Measurements from ENCODE around the gene UBE2R2. TPM values are rescaled to one million over a fixed set of nuclear protein-coding genes. Genes with fewer than 3 reads are reported as not detected.
"Not testable (repeated sequence)": the region's sequence is repeated elsewhere in the genome, so short reads cannot be mapped to it uniquely, and the experiment has no call there.

Gene UBE2R2
- total RNA-seq, 2 donors from 2014 or later: 66.4 to 74.4 TPM

DNA sequence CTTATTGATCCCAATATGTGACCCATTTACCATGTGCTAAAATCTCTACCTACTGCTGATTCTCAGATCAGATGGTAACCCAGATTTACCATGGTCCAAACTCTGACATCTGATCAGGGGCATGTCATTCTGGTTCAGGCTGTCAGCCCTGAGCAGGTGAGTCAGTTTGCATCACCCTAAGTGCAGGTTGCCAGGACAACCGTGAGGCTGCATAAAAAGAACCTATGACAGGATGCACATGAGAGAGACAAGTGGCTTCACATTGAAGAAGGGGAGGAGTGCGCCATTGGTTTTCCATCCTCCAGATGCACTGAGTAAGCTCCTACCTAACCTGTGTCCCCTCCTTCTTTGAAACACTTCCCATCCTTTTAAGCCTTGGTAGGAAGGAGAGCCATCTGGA is 22.4 kb upstream of the UBE2R2 start:
- Mint-ChIP-seq H3K4me1 (peaks cover 16% of the 10 kb centered on the region), H3K27me3 (ENCODE audit: insufficient read depth) (peaks cover 45% of the 10 kb centered on the region)

DNA sequence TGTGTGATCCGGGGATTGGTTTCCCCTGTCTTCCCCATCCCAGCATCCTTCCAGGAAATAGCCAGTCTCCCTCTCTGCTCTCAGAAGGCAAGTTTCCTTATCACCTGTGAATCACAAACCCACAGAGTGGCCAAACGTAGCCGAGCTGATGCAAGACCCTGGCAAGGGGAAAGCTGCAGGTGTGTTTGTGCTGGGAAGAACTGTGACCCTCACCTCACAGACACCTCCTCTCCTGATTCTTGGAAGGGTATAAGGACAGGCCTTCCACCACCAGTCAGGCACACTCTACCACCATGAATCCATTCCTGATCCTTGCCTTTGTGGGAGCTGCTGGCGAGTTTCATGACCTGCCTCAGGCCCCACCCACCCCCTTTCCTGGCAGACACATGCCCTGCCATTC is 21.7 kb upstream of the UBE2R2 start, which contains the start of gene PRSS3:
TSS of gene PRSS3 (plus strand) at position 281 of the 400 bp plus-strand sequence. CDS start at position 294, 13 bp downstream.
- H3K36me3 Mint-ChIP-seq (ENCODE audit: low read depth): no peaks in the 10 kb centered on the region
- Histone ChIP-seq H3K9me3 (ENCODE audit: control insufficient read depth, low read length) (no peaks in the 10 kb centered on the region), H3K27me3 (ENCODE audit: control insufficient read depth, insufficient read depth, low read length, poor library complexity, severe bottlenecking) (peaks cover 27% of the 10 kb centered on the region), H3K9ac (ENCODE audit: extremely low read depth, low read length, poor library complexity, severe bottlenecking) (no peak within 1 kb of the TSS), H3K36me3 (ENCODE audit: control insufficient read depth, insufficient read depth, low read length) (no peaks in the 10 kb centered on the region), H3K4me1 (ENCODE audit: control insufficient read depth, insufficient read depth, low read length) (no peaks in the 10 kb centered on the region), H3K27ac (ENCODE audit: low read depth, low read length) (no peak within 1 kb of the TSS), H3K4me3 (ENCODE audit: low read length) (no peak within 1 kb of the TSS)
- no peak within 1 kb of the TSS for H3K4me3 Mint-ChIP-seq
- H3K27ac Mint-ChIP-seq: peak within 1 kb of the TSS; percentile 7
- TF ChIP-seq, protein P1, sequence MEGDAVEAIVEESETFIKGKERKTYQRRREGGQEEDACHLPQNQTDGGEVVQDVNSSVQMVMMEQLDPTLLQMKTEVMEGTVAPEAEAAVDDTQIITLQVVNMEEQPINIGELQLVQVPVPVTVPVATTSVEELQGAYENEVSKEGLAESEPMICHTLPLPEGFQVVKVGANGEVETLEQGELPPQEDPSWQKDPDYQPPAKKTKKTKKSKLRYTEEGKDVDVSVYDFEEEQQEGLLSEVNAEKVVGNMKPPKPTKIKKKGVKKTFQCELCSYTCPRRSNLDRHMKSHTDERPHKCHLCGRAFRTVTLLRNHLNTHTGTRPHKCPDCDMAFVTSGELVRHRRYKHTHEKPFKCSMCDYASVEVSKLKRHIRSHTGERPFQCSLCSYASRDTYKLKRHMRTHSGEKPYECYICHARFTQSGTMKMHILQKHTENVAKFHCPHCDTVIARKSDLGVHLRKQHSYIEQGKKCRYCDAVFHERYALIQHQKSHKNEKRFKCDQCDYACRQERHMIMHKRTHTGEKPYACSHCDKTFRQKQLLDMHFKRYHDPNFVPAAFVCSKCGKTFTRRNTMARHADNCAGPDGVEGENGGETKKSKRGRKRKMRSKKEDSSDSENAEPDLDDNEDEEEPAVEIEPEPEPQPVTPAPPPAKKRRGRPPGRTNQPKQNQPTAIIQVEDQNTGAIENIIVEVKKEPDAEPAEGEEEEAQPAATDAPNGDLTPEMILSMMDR (conservative IDR thresholded peaks at IDR 0.05): no peak
- DNase-seq: no peak
- peaks cover 2% of the 10 kb centered on the region for H3K9me3 Mint-ChIP-seq
- 55 to 75% methylated on average over 3 to 4 of the region's 4 CpGs for WGBS, 2 experiments (ENCODE audit: insufficient coverage in 1 of 2, insufficient read length in 1 of 2)
- peaks cover 16% of the 10 kb centered on the region for H3K4me1 Mint-ChIP-seq
- peaks cover 49% of the 10 kb centered on the region for H3K27me3 Mint-ChIP-seq (ENCODE audit: insufficient read depth)

More for the DNA sequence above, 22.4 kb upstream of the UBE2R2 start:
- H3K27ac ChIP-seq (ENCODE audit: low read depth, low read length): no peak overlapping the region
- no peaks in the 10 kb centered on the region for H3K4me1 ChIP-seq (ENCODE audit: control insufficient read depth, insufficient read depth, low read length)
- no peaks in the 10 kb centered on the region for H3K36me3 Mint-ChIP-seq (ENCODE audit: low read depth)
- H3K9me3 Mint-ChIP-seq: peaks cover 2% of the 10 kb centered on the region
- no peak overlapping the region for H3K9ac ChIP-seq (ENCODE audit: extremely low read depth, low read length, poor library complexity, severe bottlenecking)
- no peaks in the 10 kb centered on the region for H3K36me3 ChIP-seq (ENCODE audit: control insufficient read depth, insufficient read depth, low read length)
- DNase-seq: no peak
- H3K4me3 Mint-ChIP-seq: no peak overlapping the region
- H3K27ac Mint-ChIP-seq: no peak overlapping the region
- H3K9me3 ChIP-seq (ENCODE audit: control insufficient read depth, low read length): no peaks in the 10 kb centered on the region
- TF ChIP-seq, protein P1 (conservative IDR thresholded peaks at IDR 0.05): no peak
- 87 to 100% methylated on average over 2 of the region's 2 CpGs for WGBS, 2 experiments (ENCODE audit: insufficient coverage in 1 of 2, insufficient read length in 1 of 2)
- H3K27me3 ChIP-seq (ENCODE audit: control insufficient read depth, insufficient read depth, low read length, poor library complexity, severe bottlenecking): peaks cover 27% of the 10 kb centered on the region
- no peak overlapping the region for H3K4me3 ChIP-seq (ENCODE audit: low read length)

DNA sequence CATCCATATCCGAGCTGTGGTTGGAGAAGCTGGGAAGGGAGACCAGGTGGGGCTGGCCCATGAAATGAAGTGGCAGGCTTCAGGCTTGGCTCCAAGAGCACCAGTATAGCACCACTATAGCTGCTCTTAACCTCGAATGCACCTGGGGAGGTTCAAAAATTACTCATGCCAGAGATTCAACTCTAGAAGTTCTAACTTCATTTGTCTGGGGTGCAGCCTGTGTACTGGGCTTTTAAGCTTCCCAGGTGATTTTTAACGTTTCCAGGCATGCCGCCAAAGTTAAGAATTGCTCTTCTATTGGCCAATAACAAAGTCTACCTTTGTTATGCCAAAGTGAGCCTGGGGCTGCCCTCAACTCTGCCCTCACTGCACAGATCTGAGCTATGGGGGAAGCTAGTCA is 21.1 kb upstream of the UBE2R2 start:
- TF ChIP-seq, protein P1 (conservative IDR thresholded peaks at IDR 0.05): no peak
- H3K27ac Mint-ChIP-seq: peak overlapping the region; percentile 7
- peaks cover 16% of the 10 kb centered on the region for H3K4me1 Mint-ChIP-seq

DNA sequence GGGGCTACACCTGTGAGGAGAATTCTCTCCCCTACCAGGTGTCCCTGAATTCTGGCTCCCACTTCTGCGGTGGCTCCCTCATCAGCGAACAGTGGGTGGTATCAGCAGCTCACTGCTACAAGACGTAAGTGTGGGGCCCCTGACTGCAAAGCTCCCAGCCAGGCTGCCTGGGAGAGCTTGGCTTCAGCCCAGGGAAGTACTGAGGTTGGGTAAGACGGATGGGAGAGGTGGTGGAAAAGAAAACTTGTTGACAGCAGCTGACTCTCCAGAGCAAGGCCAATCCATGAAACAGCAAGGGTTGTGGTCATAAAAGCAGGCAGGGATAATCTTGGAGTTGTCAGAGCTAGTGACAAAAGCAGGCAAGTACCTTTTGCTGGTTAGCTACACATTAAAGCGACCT is 20.3 kb upstream of the UBE2R2 start:
- H3K4me3 Mint-ChIP-seq; DNase-seq; H3K27ac ChIP-seq (ENCODE audit: low read depth, low read length); H3K9me3 Mint-ChIP-seq; H3K4me1 ChIP-seq (ENCODE audit: control insufficient read depth, insufficient read depth, low read length); H3K4me3 ChIP-seq (ENCODE audit: low read length); H3K36me3 Mint-ChIP-seq (ENCODE audit: low read depth); H3K9me3 ChIP-seq (ENCODE audit: control insufficient read depth, low read length); H3K36me3 ChIP-seq (ENCODE audit: control insufficient read depth, insufficient read depth, low read length); H3K9ac ChIP-seq (ENCODE audit: extremely low read depth, low read length, poor library complexity, severe bottlenecking); H3K27ac Mint-ChIP-seq: not testable (repeated sequence)
- peaks cover 27% of the 10 kb centered on the region for H3K27me3 ChIP-seq (ENCODE audit: control insufficient read depth, insufficient read depth, low read length, poor library complexity, severe bottlenecking)
- Mint-ChIP-seq H3K4me1 (peaks cover 16% of the 10 kb centered on the region), H3K27me3 (ENCODE audit: insufficient read depth) (peaks cover 49% of the 10 kb centered on the region)
- WGBS, 2 experiments (ENCODE audit: insufficient coverage in 1 of 2, insufficient read length in 1 of 2): 69 to 85% methylated on average over 2 to 5 of the region's 5 CpGs

More for the DNA sequence above, 21.1 kb upstream of the UBE2R2 start:
- no peak overlapping the region for H3K4me3 Mint-ChIP-seq
- Histone ChIP-seq H3K4me3 (ENCODE audit: low read length) (no peak overlapping the region), H3K27me3 (ENCODE audit: control insufficient read depth, insufficient read depth, low read length, poor library complexity, severe bottlenecking) (peaks cover 27% of the 10 kb centered on the region), H3K4me1 (ENCODE audit: control insufficient read depth, insufficient read depth, low read length) (no peaks in the 10 kb centered on the region), H3K9ac (ENCODE audit: extremely low read depth, low read length, poor library complexity, severe bottlenecking) (no peak overlapping the region), H3K9me3 (ENCODE audit: control insufficient read depth, low read length) (no peaks in the 10 kb centered on the region), H3K27ac (ENCODE audit: low read depth, low read length) (no peak overlapping the region), H3K36me3 (ENCODE audit: control insufficient read depth, insufficient read depth, low read length) (no peaks in the 10 kb centered on the region)
- H3K9me3 Mint-ChIP-seq: peaks cover 2% of the 10 kb centered on the region
- 54 to 65% methylated on average over 3 to 4 of the region's 4 CpGs for WGBS, 2 experiments (ENCODE audit: insufficient coverage in 1 of 2, insufficient read length in 1 of 2)
- H3K36me3 Mint-ChIP-seq (ENCODE audit: low read depth): no peaks in the 10 kb centered on the region
- H3K27me3 Mint-ChIP-seq (ENCODE audit: insufficient read depth): peaks cover 49% of the 10 kb centered on the region
- DNase-seq: no peak
